ENCODE measurements around the gene SEPTIN2. TPM values are rescaled to one million over a fixed set of nuclear protein-coding genes. Genes with fewer than 3 reads are reported as not detected.
"Not testable (repeated sequence)": the region's sequence is repeated elsewhere in the genome, so short reads cannot be mapped to it uniquely, and the experiment has no call there.

Gene SEPTIN2
- total and polyA plus RNA-seq, 2 experiments from 2014 or later = 227 to 393 TPM

GRCh38 chr2:241393524-241394196 lies 77.9 kb downstream of the SEPTIN2 start:
- Histone ChIP-seq H3K4me2 (no peak overlapping the region), H3F3A (replicated peaks; ENCODE audit: low read depth) (0 out of 2 replicates have a peak, but pooled peaks cover 6% of the 10 kb centered on the region), H2AFZ (no peak overlapping the region), H3K9me2 (ENCODE audit: insufficient read depth) (no peaks in the 10 kb centered on the region), H3K4me1 (ENCODE audit: insufficient read depth) (no peaks in the 10 kb centered on the region), H3K27me3 (ENCODE audit: insufficient read depth) (no peaks in the 10 kb centered on the region), H3K27ac (ENCODE audit: low read depth) (no peak overlapping the region), H3K36me3 (ENCODE audit: insufficient read depth) (no peaks in the 10 kb centered on the region), H4K20me1 (replicated peaks; ENCODE audit: insufficient read depth) (peaks cover 20% of the 10 kb centered on the region; the same call in 1 of the 2 replicates), H3K4me3 (no peak overlapping the region), H3K79me2 (replicated peaks; ENCODE audit: insufficient read depth) (no peaks in the 10 kb centered on the region)
- no peak overlapping the region; the same call in 2 of the 3 replicates for H3K4me3 Mint-ChIP-seq
- peaks cover 9% of the 10 kb centered on the region for H3K4me1 Mint-ChIP-seq
- peaks cover 2% of the 10 kb centered on the region for H3K27me3 Mint-ChIP-seq (ENCODE audit: insufficient read depth, low read depth, poor library complexity)
- no peak for DNase-seq (ENCODE audit: low spot score)
- no peak overlapping the region for H3K27ac Mint-ChIP-seq
- H3K9me3 Mint-ChIP-seq = no peaks in the 10 kb centered on the region
- H3K36me3 Mint-ChIP-seq (ENCODE audit: low read depth) = peaks cover 7% of the 10 kb centered on the region; the same call in 1 of the 3 replicates
- TF ChIP-seq JUNB (IDR thresholded peaks at IDR 0.05; ENCODE audit: unreplicated experiment) (no peak), CREB1 (CRISPR knock-in tag; IDR thresholded peaks at IDR 0.05; ENCODE audit: low read depth) (no peak), ZNF331 (CRISPR knock-in tag; IDR thresholded peaks at IDR 0.05; ENCODE audit: low read depth) (no peak), ETS1 (IDR thresholded peaks at IDR 0.05) (no peak), REST (IDR thresholded peaks at IDR 0.05; ENCODE audit: unreplicated experiment) (no peak), CTCF (conservative IDR thresholded peaks at IDR 0.05; ENCODE audit: low read depth in 2 of 2) (no peak), NANOG (IDR thresholded peaks at IDR 0.05; ENCODE audit: borderline replicate concordance) (no peak), ZNF114 (CRISPR knock-in tag; IDR thresholded peaks at IDR 0.05) (no peak), EZH2phosphoT487 (IDR thresholded peaks at IDR 0.05; ENCODE audit: unreplicated experiment) (no peak)
- ATAC-seq = no peak

DNA sequence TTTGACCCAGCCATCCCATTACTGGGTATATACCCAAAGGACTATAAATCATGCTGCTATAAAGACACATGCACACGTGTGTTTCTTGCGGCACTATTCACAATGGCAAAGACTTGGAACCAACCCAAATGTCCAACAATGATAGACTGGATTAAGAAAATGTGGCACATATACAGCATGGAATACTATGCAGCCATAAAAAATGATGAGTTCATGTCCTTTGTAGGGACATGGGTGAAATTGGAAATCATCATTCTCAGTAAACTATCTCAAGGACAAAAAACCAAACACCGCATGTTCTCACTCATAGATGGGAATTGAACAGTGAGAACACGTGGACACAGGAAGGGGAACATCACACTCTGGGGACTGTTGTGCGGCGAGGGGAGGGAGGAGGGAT lies 81.1 kb downstream of the SEPTIN2 start:
- not testable (repeated sequence) for H4K20me1 ChIP-seq (replicated peaks; ENCODE audit: insufficient read depth); H3K36me3 ChIP-seq (ENCODE audit: insufficient read depth); H3K79me2 ChIP-seq (replicated peaks; ENCODE audit: insufficient read depth); H3K27ac Mint-ChIP-seq; H3K9me2 ChIP-seq (ENCODE audit: insufficient read depth); H3K4me1 ChIP-seq (ENCODE audit: insufficient read depth); H3K27ac ChIP-seq (ENCODE audit: low read depth); DNase-seq (ENCODE audit: low spot score); H3K27me3 Mint-ChIP-seq (ENCODE audit: insufficient read depth, low read depth, poor library complexity); H3K4me3 Mint-ChIP-seq; H3K36me3 Mint-ChIP-seq (ENCODE audit: low read depth); H3F3A ChIP-seq (replicated peaks; ENCODE audit: low read depth); H3K4me1 Mint-ChIP-seq; H3K27me3 ChIP-seq (ENCODE audit: insufficient read depth); H2AFZ ChIP-seq; ATAC-seq; H3K4me3 ChIP-seq; H3K4me2 ChIP-seq; H3K9me3 Mint-ChIP-seq

Data from GM23338 (cell line).